Colon (tissue), 2 donors: Measurements from ENCODE around the gene KRT33A.
"Not testable (repeated sequence)": the region's sequence is repeated elsewhere in the genome, so short reads cannot be mapped to it uniquely, and the experiment has no call there.

Experiments used
- FAIRE-seq: peaks from 2 replicates; lab custom pipeline; 2012; peaks lifted over from hg19 to GRCh38; lab: Jason Lieb, UNC
- donor health status: control.
- donor health status: control.

The KRT33A gene

DNA sequence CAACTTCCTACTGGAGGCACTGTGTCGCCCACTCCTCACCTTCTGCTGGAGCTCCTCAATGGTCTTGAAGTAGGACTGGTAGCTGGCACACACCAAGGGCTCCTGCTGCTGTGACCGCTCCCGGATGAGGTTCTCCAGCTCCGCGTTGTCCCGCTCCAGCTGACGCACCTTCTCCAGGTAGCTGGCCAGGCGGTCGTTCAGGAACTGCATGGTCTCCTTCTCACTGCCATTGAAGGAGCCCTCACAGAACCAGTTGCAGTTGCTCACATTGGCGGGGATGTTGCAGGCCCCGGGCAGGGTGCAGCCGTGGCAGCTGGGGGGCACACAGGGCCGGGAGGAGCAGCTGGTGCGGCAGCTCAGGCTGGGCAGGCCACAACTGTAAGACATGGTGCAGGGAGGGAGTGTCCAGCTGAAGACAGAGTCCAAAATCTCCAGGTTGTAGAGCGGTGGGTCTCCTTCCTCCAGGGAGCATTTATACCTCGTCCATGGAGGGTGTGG is at the start of gene KRT33A:
Gene KRT33A, minus strand, starts transcription at position 448 of the 498 bp plus-strand sequence. Its CDS starts 61 bp downstream, at position 387.
- not testable (repeated sequence) for FAIRE-seq

DNA sequence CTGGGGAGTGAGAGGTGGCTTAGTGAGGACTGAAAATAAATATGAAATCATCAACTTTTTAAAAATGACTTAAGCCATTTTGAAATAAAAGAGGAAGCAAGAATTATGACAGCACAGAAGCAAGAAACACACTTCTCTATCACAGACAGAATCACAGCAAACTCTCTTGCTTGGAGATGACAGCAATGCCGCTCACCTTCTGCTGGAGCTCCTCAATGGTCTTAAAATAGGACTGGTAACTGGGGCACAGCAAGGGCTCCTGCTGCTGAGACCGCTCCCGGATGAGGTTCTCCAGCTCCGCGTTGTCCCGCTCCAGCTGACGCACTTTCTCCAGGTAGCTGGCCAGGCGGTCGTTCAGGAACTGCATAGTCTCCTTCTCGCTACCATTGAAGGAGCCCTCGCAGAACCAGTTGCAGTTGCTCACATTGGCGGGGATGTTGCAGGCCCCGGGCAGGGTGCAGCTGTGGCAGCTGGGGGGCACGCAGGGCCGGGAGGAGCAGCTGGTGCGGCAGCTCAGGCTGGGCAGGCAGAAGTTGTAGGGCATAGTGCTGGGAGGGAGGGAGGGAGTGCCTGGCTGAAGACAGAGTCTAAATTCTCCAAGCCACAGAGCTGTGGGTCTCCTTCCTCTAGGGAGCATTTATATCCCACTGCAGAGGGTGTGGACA is 46.5 kb upstream of the KRT33A start, which contains the start of gene KRT31:
Gene KRT31, minus strand, starts transcription at position 613 of the 665 bp plus-strand sequence. Its CDS starts 69 bp downstream, at position 544.
- no peak for FAIRE-seq

DNA sequence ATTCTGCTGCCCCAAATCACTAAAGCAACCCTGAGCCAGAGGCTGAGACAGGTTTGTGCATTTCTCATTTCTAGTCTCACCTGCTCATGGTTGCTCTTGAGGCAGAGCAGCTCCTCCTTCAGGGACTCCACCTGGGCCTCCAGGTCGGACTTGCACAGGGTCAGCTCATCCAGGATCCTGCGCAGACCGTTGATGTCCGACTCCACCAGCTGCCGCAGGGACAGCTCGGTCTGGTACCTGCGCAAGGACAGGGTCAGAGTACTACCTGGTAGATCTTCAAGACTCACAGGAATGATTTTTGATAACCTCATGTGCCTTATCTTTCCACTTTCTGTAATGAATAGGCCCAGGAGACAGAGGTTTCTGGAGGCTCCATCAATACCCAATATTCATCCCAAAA is 45.7 kb upstream of the KRT33A start:
- no peak for FAIRE-seq

DNA sequence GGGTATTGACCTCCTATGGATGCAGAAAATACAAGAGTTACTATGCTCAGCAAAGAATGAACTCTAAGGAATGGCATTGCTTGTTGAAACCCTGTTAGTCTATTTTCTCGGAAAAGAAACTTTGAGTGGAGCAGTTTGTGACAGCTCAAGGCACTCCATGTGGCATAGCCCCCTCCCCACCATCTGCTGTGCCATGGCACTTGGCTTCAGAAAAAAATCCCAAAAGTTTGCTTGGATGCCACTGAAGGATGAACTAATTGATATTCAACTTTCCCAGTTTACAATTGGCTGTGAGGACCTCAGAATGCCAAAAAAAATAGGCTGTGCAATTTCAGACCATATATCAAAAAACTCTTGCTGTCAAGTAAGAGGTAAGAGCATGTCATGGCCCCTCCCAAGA is 45.0 kb upstream of the KRT33A start:
- FAIRE-seq = no peak

DNA sequence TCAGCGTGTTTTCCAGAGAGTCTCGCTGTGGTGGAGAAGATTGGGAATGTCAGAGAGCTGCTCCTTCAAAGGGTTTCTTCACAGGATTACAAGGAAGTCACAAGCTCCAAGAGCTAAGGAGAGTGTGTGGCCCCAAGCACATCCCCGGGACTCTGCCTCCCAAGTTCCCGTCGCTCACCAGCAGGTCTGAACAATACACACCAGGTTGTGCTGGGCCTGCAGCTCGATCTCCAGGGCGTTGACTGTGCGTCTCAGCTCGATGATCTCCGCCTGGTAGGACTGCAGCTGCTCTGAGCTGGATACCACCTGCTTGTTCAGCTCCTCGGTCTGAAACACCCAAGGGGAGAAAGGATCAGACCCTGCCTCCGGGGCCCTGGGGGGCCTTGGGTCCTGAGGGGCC is 44.4 kb upstream of the KRT33A start:
- FAIRE-seq = not testable (repeated sequence)

- FAIRE-seq = no peak
Measured at GRCh38 chr17:41394254-41394996, 43.8 kb upstream of the KRT33A start.

DNA sequence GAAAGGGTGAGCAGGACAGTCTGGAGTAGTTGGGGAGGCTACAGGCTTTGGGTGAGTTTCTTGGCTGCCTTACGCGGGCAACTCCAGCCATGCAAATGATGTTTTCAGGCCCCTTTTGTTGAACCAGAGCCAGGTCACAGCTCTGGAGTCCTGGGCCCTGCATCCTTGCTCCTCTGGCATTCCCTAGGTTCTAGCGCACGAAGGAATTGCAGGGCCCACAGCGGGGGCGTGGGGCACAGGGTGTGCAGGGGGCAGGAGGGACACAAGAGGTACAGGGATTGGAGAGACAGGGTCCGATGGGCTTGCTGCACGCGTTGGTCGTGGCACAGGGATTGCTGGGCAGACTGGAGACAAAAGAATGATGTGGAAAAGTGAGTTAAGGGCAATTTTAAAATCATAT is 43.2 kb upstream of the KRT33A start:
- no peak for FAIRE-seq

DNA sequence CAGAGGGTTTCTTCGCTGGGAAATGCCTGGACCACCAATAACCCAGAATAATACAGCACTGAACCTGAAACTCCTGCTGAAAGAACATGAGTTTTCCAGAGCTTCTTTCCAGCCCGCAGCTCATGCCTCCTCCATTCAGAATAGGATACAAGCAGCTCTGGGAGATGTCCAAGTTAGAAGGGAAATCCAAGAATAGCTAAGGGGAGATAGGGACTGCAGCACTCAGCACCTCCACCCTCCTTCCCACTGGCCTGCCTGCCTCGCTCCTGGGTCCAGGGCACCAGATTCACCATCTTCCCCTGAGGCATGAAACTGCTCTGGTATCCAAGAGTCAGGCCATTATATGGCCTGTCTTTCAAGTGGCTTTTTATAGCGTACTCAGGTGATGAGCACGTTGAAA is 42.7 kb upstream of the KRT33A start:
- FAIRE-seq = no peak

GRCh38 chr17:41392278-41392677 is 41.6 kb upstream of the KRT33A start:
- no peak for FAIRE-seq

- FAIRE-seq = no peak
Measured at GRCh38 chr17:41391535-41391934, 40.9 kb upstream of the KRT33A start.

- no peak for FAIRE-seq
Measured at GRCh38 chr17:41390411-41390938, 39.8 kb upstream of the KRT33A start.

DNA sequence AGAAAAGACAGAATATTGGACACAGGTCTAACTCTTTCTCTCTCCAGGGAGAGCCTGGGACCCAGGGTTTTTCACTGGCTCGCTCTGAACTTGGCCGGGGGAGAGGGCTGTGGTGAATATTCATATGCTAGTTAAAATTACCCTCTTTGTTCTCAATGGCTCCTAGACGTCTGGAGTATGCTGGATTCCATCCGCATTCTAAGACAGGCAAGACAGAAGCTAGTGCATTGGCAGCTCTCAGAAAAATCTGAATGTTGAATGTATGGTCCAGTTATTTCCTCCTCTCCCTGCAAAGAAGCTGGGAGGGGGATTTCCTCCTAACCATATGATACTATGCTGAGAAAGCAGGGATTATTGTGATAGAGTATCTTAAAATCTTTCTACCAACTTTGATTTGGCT is 37.0 kb upstream of the KRT33A start:
- FAIRE-seq = no peak

- no peak for FAIRE-seq
Measured at GRCh38 chr17:41386227-41386626, 35.6 kb upstream of the KRT33A start.

DNA sequence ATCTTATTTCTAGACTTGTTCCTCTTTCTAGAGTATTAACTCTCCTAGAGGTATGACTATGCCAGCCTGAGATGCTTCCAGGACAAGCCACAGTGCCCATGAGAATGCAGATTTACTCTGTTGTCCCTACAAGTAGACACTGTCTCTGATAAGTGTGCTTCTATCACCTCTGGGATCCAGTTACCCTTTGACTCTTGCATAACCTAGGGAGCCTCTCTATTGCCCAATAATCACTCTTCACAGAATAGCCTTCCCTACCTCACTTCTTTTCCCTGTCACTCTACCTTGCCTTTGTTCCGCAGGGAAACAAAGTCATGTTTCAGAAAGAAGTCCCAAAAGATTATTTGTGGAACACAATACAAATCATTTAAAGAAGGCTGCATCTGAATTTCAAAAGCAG is 33.1 kb upstream of the KRT33A start:
- FAIRE-seq = no peak

GRCh38 chr17:41382394-41382793 is 31.8 kb upstream of the KRT33A start:
- FAIRE-seq = no peak

- FAIRE-seq = not testable (repeated sequence)
Measured at GRCh38 chr17:41381943-41382342, 31.3 kb upstream of the KRT33A start, which contains the start of gene KRT34. Gene KRT34, minus strand, starts transcription at chr17:41382306. Its CDS starts 60 bp downstream, at chr17:41382246.

DNA sequence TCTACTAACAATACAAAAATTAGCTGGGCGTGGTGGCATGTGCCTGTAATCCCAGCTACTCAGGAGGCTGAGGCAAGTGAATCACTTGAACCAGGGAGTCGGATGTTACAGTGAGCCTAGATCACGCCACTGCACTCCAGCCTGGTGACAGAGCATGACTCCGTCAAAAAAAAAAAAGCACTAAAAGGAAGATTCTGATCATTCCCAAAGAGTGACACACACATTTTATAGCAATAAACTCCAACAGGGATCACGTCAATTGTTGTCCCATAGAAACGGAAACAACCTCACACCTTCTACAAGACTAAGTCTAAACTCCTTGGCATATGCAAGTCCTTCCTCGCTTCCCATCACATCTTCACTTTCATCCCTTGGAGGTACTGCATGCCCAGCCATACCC is 29.5 kb upstream of the KRT33A start:
- not testable (repeated sequence) for FAIRE-seq

GRCh38 chr17:41377546-41377945 is 26.9 kb upstream of the KRT33A start:
- FAIRE-seq = no peak

GRCh38 chr17:41369713-41370112 is 19.1 kb upstream of the KRT33A start, which contains the start of gene KRT33B:
Gene KRT33B, minus strand, starts transcription at chr17:41369813. Its CDS starts 63 bp downstream, at chr17:41369750.
- no peak for FAIRE-seq

GRCh38 chr17:41369023-41369422 is 18.4 kb upstream of the KRT33A start:
- FAIRE-seq = no peak

DNA sequence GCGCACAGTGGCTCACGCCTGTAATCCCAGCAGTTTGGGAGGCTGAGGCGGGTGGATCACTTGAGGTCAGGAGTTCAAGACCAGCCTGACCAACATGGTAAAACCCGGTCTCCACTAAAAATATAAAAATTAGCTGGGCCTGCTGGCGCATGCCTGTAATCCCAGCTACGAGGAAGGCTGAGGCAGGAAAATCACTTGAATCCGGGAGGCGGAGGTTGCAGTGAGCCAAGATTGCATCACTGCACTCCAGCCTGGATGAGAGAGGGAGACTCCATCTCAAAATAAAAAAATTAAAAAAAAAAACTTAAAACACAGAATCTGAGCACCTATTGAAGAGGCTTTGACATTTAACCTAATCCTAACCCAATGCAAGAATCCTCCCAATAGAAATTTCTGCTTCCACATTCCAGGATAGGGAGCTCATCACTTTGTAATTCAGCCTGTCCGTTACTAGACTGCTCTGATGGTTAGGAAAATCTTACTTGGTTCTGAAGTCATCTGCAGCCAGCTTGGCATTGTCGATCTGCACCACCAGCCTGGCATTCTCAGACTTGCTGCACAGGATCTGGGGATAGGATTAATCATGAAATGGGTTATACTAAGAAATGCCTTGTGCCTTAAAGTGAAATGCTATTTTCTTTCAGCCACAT is 16.9 kb upstream of the KRT33A start:
- FAIRE-seq = no peak

DNA sequence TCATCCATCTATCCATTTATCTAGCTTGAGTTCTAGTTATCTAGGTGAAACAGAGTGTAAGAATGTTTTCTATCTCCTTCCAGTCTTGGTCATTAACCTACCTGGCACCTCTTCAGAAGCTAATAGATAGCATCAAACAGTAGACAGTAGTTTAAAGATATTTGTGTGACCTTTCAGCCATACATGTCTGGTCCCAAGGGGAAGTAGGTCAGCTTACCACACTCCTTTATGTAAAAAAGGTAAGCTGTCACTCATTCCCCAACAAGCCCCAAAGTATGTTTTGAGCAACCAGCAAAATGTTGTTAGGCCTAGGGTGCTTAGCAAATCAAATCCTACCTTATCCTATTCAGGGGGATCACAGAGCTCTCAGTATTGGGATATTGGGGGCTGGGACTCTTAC is 15.4 kb upstream of the KRT33A start:
- no peak for FAIRE-seq
